GM12864 (cell line): ENCODE data around the gene MAP1A.
"Not testable (repeated sequence)": the region's sequence is repeated elsewhere in the genome, so short reads cannot be mapped to it uniquely, and the experiment has no call there.

Experiments used
- DNase-seq: peaks from one replicate; pipeline ENCODE4 v3.0.0-alpha.2; 2011; ENCODE audit warnings: low read depth
- H3K4me3 ChIP-seq: 2 replicates; pipeline ENCODE4 v1.5.1; 2011; ENCODE audit warnings: mild to moderate bottlenecking, low read depth, low read length, control low read depth
- CTCF ChIP-seq: IDR thresholded peaks from 2 replicates; pipeline ENCODE4 v1.5.1; 2011; ENCODE audit warnings: low read depth, mild to moderate bottlenecking, moderate library complexity, low read length, control low read depth, inconsistent platforms; ENCODE audit errors: missing control alignments

Gene MAP1A

DNA sequence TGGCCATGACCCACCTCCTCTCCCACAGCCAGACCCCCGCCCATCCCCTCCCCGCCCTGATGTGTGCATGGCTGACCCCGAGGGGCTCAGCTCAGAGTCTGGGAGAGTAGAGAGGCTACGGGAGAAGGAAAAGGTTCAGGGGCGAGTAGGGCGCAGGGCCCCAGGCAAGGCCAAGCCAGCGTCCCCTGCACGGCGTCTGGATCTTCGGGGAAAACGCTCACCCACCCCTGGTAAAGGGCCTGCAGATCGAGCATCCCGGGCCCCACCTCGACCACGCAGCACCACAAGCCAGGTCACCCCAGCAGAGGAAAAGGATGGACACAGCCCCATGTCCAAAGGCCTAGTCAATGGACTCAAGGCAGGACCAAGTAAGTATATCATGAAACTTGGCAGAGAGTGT, 11.7 kb downstream of the MAP1A start:
- TF ChIP-seq CTCF = no peak
- H3K4me3 ChIP-seq = no peak overlapping the region
- DNase-seq = no peak

- DNase-seq = no peak
- TF ChIP-seq CTCF = no peak
- H3K4me3 ChIP-seq = no peak overlapping the region
These were observed 12.4 kb downstream of the MAP1A start for GRCh38 chr15:43529587-43530345.

DNA sequence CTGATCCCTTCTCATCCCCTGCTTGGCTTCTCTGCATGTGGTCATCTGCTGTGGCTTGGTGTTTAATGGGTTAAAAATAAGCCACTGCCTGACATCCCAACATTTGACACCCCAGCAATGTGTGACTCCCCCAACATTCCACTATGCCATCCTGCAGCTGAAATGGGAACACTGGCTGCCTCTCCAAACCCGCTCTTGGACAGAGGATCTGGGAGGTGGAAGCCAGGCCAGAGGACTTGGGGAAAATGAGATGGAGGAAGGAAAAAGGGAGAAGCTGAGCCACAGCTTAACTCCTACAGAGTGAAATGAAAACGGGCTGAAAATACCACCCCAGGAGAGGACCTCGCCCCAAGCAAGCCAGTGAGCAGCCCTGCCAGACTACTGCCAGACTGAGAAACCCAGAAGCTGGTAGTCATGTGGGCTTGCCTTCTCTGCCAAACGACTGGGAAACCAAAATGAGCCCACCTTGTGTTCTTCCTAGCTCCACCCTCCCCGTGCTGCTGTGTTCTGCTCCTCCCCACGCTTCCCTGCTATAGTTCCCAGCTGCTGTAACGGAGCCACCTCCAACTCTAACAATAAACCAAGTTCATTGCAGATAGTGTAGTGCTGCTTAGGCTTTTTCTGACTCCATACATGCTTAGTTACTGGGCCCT, 13.7 kb downstream of the MAP1A start:
- no peak for TF ChIP-seq CTCF
- H3K4me3 ChIP-seq = no peak overlapping the region
- no peak for DNase-seq

- DNase-seq, H3K4me3 ChIP-seq: not testable (repeated sequence)
These were observed 15.4 kb downstream of the MAP1A start for GRCh38 chr15:43532826-43533225.

DNA sequence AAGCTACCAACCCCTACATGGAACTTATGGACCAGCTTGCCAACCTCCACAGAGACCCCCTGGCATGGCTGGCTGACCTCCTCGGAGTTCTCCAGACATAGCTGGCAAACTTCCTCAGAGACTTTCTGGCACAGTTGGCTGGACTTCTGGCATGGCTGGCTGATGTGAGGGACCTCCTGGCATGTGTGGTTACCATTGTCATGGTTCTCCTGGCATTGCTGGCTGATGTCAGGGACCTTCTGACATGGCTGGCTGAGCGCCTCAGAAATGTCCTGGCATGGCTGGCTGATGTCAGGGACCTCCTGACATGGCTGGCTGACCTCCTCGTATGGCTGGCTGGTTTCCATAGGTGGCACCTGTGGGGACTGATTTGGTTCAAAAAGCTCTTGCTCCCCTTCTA, 17.5 kb downstream of the MAP1A start:
- no peak for DNase-seq
- no peak overlapping the region for H3K4me3 ChIP-seq
- TF ChIP-seq CTCF = no peak

DNA sequence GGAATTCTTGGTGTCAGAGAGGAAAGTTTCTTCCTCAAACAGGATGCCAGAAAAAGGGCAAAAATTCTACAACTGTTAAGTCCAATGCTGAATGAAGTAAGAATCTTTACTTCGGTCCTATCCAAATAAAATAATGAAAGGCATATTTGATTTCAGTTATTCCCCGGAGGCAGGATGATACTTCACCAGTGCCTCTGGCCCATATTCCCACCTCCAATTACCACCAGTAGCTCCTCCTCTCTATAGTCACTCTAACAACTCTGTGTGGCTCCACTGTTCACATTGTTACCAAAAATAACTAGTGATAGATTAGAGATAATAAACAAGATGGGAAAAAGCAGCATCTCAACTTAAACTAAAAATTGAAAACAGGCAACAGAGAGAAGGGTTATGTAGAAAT, 20.7 kb downstream of the MAP1A start:
- no peak for TF ChIP-seq CTCF
- DNase-seq = no peak
- H3K4me3 ChIP-seq = no peak overlapping the region

DNA sequence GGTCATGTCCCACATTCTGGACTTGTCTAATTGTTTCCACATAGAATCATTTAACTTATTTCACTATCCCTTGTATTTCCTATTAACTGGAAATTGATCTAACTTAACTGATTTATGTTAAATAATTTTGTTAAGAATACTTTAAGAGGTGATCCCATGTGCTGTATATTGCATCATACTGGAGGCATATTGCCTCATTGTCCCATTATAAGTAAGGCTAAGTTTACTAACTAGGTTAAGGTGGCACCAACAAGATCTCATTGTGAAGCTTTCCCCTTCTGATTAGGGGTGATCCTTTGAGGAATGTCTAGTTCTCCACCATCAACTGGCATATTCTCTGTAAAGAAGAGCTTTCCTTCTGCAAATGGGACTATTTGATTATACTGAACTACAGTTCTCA, 24.4 kb downstream of the MAP1A start:
- DNase-seq = no peak
- H3K4me3 ChIP-seq = no peak overlapping the region
- TF ChIP-seq CTCF = no peak
